GM21381 (cell line): ENCODE results near the gene WFDC1.

Experiments used
- ATAC-seq: cut with Tn5 transposase; IDR thresholded peaks from one replicate; pipeline ENCODE4 v1.9.1; 2021; ENCODE audit warnings: mild to moderate bottlenecking, moderate library complexity; ENCODE audit not compliant: unreplicated experiment

Gene WFDC1

DNA sequence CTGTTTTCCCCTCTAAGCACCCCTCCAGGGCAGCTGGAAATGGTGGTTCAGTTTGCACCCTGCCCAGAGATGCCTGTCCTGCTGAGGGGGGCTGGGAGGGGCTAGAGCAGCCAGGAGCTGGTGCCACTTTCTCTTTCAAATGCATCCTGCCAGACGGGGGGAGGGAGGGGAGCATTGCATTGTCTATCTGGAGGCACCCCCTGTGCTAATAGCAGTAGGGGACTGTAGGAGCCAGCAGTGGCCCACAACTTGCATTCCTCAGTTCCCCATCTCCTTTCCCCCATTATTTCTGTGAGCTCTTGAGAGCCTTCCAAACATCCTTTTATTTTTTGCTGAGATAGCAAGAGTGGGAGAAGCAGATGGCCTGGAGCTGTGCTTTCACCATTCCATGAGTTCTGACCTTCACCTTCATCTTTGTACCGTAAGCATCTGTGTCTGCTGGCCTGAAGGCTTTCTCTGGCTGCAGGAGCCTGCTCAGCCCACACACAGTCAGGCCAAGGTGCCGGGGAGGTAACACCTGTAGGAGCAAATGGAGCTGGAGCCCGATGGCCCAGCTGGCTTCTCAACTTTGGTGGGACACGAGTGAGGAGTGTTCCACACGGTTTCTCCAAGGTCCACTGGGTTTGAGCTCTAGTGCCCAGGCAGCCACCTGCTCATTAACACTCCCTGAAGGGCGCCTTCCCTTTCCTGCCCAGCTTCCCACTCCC, 5.2 kb downstream of the WFDC1 start:
- ATAC-seq: no peak

GRCh38 chr16:84302111-84302954, 7.7 kb downstream of the WFDC1 start:
- no peak for ATAC-seq

- ATAC-seq: no peak
These were observed 8.3 kb downstream of the WFDC1 start for GRCh38 chr16:84303023-84303422.

DNA sequence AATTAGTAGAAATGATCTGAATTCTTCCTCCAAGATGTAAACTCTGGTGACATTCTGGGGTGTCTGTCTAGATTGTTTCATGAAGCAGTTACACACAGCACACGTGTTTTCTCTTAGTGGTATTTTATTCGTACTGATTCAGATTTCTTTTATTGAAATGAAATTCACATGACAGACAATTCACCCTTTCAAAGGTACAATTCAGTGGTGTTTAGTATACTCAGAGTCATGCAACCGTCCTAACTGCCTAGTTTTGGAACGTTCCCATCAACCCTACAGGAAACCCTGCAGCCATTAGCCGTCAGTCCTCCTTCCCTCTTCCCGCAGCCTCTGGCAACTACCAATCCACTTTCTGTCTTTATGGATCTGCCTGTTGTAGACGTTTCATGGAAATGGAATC, 8.8 kb downstream of the WFDC1 start:
- no peak for ATAC-seq

DNA sequence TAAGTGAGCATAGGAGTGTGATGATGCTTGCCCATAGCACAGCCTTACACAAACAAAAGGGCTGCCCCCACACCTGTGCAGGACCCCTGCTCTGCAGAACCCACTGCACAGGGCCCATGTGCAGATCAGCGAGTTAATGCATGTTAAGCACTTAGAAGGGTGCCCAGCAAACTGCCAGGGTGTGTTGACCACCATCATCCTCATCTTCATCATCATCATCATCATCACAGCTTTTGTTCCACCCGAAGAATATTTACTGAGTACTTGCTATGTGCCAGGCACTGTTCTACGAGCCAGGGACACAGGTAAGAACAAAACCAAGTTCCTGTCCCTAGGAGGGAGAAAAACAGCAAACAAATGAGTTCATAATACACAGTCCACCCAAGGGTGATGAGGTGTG, 11.9 kb downstream of the WFDC1 start:
- ATAC-seq: no peak

DNA sequence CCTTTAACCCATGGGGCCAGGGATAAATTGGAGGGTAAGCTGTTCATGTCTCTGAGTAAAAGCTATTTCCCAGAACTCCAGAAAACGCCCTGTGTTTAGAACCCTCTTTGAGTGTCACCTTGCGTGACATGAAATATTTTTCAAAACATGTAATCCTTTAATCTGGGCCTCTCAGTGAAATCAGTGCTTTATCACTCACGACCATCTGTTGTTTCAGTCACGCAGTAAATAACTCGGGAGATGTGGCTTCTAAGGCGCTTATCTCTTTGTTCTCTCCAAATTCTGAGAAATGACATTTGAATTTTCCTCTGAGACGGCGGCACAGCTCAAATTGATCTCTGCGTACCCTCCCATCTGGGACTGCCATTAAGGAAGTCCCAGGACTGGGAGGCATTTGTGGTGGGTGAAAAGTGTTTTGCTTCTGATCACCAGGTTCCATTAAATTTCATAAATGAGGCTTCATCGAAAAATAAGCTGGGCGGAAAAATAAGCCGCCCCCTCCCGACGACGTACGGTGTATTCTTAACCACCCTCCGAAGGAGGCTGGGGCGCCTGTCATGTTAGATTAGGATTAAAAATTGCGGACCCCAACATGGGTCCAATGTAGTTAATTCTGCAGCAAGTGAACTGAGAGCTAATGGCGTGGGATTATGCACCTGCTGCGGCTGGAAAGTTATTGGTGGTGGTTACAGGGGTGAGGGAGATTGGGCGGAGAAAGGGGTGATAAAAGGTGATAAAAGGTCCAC, 12.7 kb downstream of the WFDC1 start:
- ATAC-seq: no peak

DNA sequence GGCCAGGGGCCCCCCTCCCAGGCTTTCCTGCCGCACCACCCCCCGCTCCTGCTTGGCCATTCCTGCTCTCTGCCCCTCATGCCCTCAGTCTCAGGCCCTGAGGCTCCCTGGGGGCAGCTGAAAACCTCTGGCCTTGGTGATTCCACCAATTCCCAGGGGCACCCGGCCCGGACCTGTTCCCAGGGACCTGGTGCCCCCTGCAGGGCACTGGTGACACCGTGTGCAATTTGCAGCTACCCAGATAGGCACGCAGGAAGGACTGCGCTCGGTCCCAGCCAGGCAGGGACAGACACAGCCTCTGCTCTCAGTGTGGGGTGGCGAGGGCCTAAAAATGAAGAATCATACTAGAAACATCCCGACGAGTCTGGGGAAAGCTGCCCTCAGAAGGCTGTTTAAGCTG, 13.4 kb downstream of the WFDC1 start:
- ATAC-seq: no peak

GRCh38 chr16:84310642-84311041, 16.0 kb downstream of the WFDC1 start:
- ATAC-seq: no peak

DNA sequence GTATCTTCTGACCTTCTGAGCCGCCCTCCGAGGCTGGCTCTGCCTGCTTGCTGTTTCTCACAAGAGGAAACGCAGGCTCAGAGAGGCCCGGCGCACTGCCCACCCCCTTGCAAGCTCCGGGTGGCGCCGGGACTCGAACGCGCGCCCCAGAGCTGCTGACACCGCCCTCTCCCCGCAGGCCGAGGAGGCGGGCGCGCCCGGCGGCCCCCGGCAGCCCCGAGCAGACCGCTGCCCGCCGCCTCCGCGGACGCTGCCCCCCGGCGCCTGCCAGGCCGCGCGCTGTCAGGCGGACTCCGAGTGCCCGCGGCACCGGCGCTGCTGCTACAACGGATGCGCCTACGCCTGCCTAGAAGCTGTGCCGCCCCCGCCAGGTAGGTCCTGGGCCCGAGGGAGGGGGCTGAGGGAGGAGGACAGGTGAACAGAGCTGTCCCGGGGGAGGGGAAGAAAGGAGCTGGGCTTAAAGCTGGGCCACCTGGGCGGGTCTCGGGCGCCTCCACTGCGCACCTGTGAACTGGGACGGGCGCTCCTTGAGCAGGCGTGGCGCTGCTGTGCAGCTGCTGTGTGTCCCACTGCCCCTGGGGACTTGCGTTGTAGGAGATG, 18.2 kb downstream of the WFDC1 start:
- ATAC-seq: no peak

- no peak for ATAC-seq
These were observed 19.2 kb downstream of the WFDC1 start for GRCh38 chr16:84313921-84314320.

DNA sequence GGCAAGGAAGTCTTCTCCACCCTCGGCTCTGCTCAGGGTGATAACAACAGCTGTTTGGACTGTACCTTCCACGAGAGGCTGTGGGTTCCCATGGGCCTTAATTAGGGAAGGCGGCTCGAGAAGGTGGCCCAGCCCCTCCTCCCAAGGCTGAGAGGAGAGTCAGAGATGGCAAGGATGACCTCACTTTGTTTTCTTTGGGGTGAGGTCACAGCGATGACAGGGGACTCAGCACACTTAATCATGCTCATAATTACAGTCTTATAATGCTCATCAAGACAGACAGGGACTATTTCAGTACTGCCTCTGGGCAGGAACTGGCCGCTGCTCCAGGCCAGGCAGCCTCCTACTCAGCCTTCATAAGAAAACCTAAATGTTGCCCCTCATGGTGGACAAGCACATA, 19.7 kb downstream of the WFDC1 start:
- no peak for ATAC-seq

- ATAC-seq: no peak
These were observed 20.1 kb downstream of the WFDC1 start for GRCh38 chr16:84314814-84315213.

DNA sequence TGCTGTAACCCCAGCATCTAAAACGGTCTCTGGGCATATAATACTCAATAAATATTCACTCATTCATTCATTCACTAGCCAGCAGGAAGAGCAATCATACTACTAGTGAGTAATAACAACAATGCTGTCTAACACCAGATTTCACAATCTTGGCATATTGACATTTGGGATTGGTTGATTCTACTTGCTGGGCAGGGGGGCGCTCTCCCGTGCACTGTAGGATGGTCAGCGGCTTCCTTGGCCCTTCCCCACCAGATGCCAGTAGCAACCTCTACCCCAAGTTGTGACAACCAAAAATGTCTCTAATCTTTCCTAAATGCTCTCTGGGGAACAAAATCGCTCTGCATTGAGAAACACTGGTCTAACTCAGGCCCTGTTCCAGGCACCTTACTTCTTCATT, 20.7 kb downstream of the WFDC1 start:
- no peak for ATAC-seq

GRCh38 chr16:84318091-84318975, 23.7 kb downstream of the WFDC1 start:
- ATAC-seq: no peak

GRCh38 chr16:84319146-84319760, 24.6 kb downstream of the WFDC1 start:
- no peak for ATAC-seq

GRCh38 chr16:84320511-84320910, 25.8 kb downstream of the WFDC1 start:
- no peak for ATAC-seq

GRCh38 chr16:84321932-84322331, 27.3 kb downstream of the WFDC1 start:
- ATAC-seq: no peak

- no peak for ATAC-seq
These were observed 28.1 kb downstream of the WFDC1 start for GRCh38 chr16:84322749-84323148.

- no peak for ATAC-seq
These were observed 28.9 kb downstream of the WFDC1 start for GRCh38 chr16:84323606-84324005.
